Loucy (cell line): Measurements from ENCODE around the gene SLC7A11.

Experiments used
- H2AFZ ChIP-seq: fragments of 200-600 bp; sonication (generic); 2 replicates; pipeline ENCODE4 v1.6.0; 2016; ENCODE audit warnings: antibody characterized with exemption, mild to moderate bottlenecking, low read length, moderate library complexity
- H3F3A ChIP-seq: fragments of 200-600 bp; 2 replicates; pipeline ENCODE4 v1.6.0; 2016; ENCODE audit warnings: antibody characterized with exemption, low read depth, mild to moderate bottlenecking
- H3K27me3 ChIP-seq: fragments of 200-600 bp; sonication (generic); 2 replicates; pipeline ENCODE4 v1.6.1; 2014; ENCODE audit warnings: low read length, mild to moderate bottlenecking; ENCODE audit not compliant: insufficient read depth, poor library complexity, severe bottlenecking
- H3K36me3 ChIP-seq: fragments of 200-600 bp; sonication (generic); 2 replicates; pipeline ENCODE4 v1.6.1; 2016; ENCODE audit warnings: low read length; ENCODE audit not compliant: insufficient read depth
- H3K4me1 ChIP-seq: fragments of 200-600 bp; sonication (generic); 2 replicates; pipeline ENCODE4 v1.5.1; 2014; ENCODE audit warnings: low read length, mild to moderate bottlenecking; ENCODE audit not compliant: insufficient read depth, poor library complexity, severe bottlenecking
- H3K4me2 ChIP-seq: fragments of 200-600 bp; sonication (generic); 2 replicates; pipeline ENCODE4 v1.6.0; 2014; ENCODE audit warnings: antibody characterized with exemption, low read length, low read depth, mild to moderate bottlenecking; ENCODE audit not compliant: poor library complexity, severe bottlenecking
- H3K4me3 ChIP-seq: fragments of 200-600 bp; sonication (generic); 2 replicates; pipeline ENCODE4 v1.5.1; 2014; ENCODE audit warnings: low read length, mild to moderate bottlenecking, mixed read lengths; ENCODE audit not compliant: poor library complexity, severe bottlenecking
- H3K79me2 ChIP-seq: fragments of 200-600 bp; sonication (generic); 2 replicates; pipeline ENCODE4 v1.6.1; 2014; ENCODE audit warnings: low read length; ENCODE audit not compliant: insufficient read depth
- H3K9ac ChIP-seq: fragments of 200-600 bp; sonication (generic); 2 replicates; pipeline ENCODE4 v1.6.0; 2014; ENCODE audit warnings: mild to moderate bottlenecking, low read depth, low read length, moderate library complexity; ENCODE audit not compliant: poor library complexity, severe bottlenecking
- H3K9me2 ChIP-seq: fragments of 200-600 bp; sonication (generic); replicated peaks from 2 replicates; pipeline ENCODE4 v1.6.1; 2016; ENCODE audit warnings: low read depth, low read length, mixed read lengths
- H3K9me3 ChIP-seq: fragments of 200-600 bp; sonication (generic); 2 replicates; pipeline ENCODE4 v1.6.1; 2014; ENCODE audit warnings: mild to moderate bottlenecking, antibody characterized with exemption, low read length, low read depth; ENCODE audit not compliant: insufficient read depth
- H4K20me1 ChIP-seq: fragments of 200-600 bp; sonication (generic); 2 replicates; pipeline ENCODE4 v1.6.0; 2014; ENCODE audit warnings: antibody characterized with exemption, low read length, mild to moderate bottlenecking; ENCODE audit not compliant: insufficient read depth, poor library complexity, severe bottlenecking
- EZH2phosphoT487 ChIP-seq: fragments of 200-600 bp; IDR thresholded peaks from 2 replicates; pipeline ENCODE4 v1.6.1; 2018; ENCODE audit warnings: antibody characterized with exemption, mild to moderate bottlenecking, moderate library complexity, borderline replicate concordance
- TF ChIP-seq, protein P1 (sequence below): fragments of 200-600 bp; sonication (generic); conservative IDR thresholded peaks from 2 replicates; pipeline ENCODE4 v1.5.1; 2014; ENCODE audit warnings: mild to moderate bottlenecking, antibody characterized with exemption, low read length

The SLC7A11 gene

GRCh38 chr4:138190452-138190858 lies 51.7 kb downstream of the SLC7A11 start:
- H3K9me2 ChIP-seq, result no peaks in the 10 kb centered on the region
- TF ChIP-seq EZH2phosphoT487, result no peak
- no peaks in the 10 kb centered on the region for H3K36me3 ChIP-seq
- no peak overlapping the region for H3K4me3 ChIP-seq
- H3K9me3 ChIP-seq, result no peaks in the 10 kb centered on the region
- H3F3A ChIP-seq, result no peaks in the 10 kb centered on the region
- H4K20me1 ChIP-seq, result no peaks in the 10 kb centered on the region
- no peak overlapping the region for H2AFZ ChIP-seq
- H3K9ac ChIP-seq, result no peak overlapping the region
- H3K27me3 ChIP-seq, result no peaks in the 10 kb centered on the region
- H3K4me1 ChIP-seq, result no peaks in the 10 kb centered on the region
- no peak overlapping the region for H3K4me2 ChIP-seq
- no peaks in the 10 kb centered on the region for H3K79me2 ChIP-seq

GRCh38 chr4:138189206-138189605 lies 52.9 kb downstream of the SLC7A11 start:
- Histone ChIP-seq H3K79me2 (no peaks in the 10 kb centered on the region), H3K4me3 (no peak overlapping the region), H3K4me1 (no peaks in the 10 kb centered on the region), H2AFZ (no peak overlapping the region), H4K20me1 (no peaks in the 10 kb centered on the region), H3K4me2 (no peak overlapping the region), H3K9me3 (no peaks in the 10 kb centered on the region), H3K9ac (no peak overlapping the region), H3K9me2 (no peaks in the 10 kb centered on the region), H3K27me3 (no peaks in the 10 kb centered on the region), H3K36me3 (no peaks in the 10 kb centered on the region), H3F3A (no peaks in the 10 kb centered on the region)
- no peak for TF ChIP-seq EZH2phosphoT487
- TF ChIP-seq, protein P1, sequence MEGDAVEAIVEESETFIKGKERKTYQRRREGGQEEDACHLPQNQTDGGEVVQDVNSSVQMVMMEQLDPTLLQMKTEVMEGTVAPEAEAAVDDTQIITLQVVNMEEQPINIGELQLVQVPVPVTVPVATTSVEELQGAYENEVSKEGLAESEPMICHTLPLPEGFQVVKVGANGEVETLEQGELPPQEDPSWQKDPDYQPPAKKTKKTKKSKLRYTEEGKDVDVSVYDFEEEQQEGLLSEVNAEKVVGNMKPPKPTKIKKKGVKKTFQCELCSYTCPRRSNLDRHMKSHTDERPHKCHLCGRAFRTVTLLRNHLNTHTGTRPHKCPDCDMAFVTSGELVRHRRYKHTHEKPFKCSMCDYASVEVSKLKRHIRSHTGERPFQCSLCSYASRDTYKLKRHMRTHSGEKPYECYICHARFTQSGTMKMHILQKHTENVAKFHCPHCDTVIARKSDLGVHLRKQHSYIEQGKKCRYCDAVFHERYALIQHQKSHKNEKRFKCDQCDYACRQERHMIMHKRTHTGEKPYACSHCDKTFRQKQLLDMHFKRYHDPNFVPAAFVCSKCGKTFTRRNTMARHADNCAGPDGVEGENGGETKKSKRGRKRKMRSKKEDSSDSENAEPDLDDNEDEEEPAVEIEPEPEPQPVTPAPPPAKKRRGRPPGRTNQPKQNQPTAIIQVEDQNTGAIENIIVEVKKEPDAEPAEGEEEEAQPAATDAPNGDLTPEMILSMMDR, result no peak

DNA sequence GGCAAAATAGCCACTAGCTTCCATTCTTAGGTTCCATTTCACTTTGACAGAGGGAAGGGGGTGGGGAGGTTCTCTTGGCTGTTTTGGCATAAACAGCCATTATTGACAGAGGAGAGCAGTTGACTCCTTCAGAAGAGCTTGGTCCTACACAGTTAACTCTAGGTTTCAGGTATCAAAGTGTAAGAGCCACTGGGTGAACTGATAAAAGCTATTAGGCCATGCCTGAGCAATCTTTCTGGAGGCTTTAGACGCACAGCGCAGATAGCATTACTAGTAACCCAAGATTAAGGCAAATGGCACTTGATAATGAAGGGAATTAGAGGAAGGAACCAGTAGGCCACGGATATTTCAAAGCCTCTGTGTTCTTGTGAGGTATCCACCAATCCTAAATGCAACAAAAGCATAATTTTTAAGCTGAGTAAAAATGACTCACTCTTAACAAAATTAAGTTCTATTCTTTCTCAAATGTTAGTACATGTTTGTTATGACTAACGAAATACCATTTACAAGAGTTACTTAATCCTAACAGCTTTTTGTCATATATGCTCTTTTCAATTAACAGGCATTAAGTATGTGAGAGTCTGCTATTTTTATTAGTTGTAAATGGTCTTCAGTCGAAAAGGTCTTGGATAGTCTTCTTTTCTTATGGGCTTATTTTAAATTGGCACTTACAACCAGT lies 53.6 kb downstream of the SLC7A11 start:
- TF ChIP-seq, protein P1, result no peak
- no peak for TF ChIP-seq EZH2phosphoT487
- Histone ChIP-seq H3K27me3 (no peaks in the 10 kb centered on the region), H3K9me3 (no peaks in the 10 kb centered on the region), H3K4me1 (no peaks in the 10 kb centered on the region), H3K4me2 (no peak overlapping the region), H3K4me3 (no peak overlapping the region), H3K9me2 (no peaks in the 10 kb centered on the region), H3K79me2 (no peaks in the 10 kb centered on the region), H3K36me3 (no peaks in the 10 kb centered on the region), H4K20me1 (no peaks in the 10 kb centered on the region), H3K9ac (no peak overlapping the region), H2AFZ (no peak overlapping the region), H3F3A (no peaks in the 10 kb centered on the region)
